ENCODE results near the gene HCFC1R1. TPM values are rescaled to one million over a fixed set of nuclear protein-coding genes. Genes with fewer than 3 reads are reported as not detected.

The HCFC1R1 gene
- total RNA-seq, 4 donors from 2014 or later: 41.8 to 124 (median 66.9) TPM

GRCh38 chr16:3051494-3051893 is 27.8 kb upstream of the HCFC1R1 start:
- Histone ChIP-seq H3K4me1 (peaks cover 0 to 1% of the 10 kb centered on the region in 2 donors), H3K27ac (no peak overlapping the region), H3K9me3 (no peaks in the 10 kb centered on the region), H3K27me3 (peaks cover 31 to 34% (median 33%) of the 10 kb centered on the region in 3 donors), H3K36me3 (no peaks in the 10 kb centered on the region), H3K4me3 (no peak overlapping the region)
- intact Hi-C loops (cut with DNase I; ENCODE audit: low total_unique reads) (no loop called here), in situ Hi-C loops (cut with MboI; ENCODE audit: low sequenced_read_pairs in 4 of 4) (no loop called here)
- DNase-seq (no peak), ATAC-seq (no peak)
- TF ChIP-seq POLR2A (IDR thresholded peaks at IDR 0.05) (no peak), CTCF (IDR thresholded peaks at IDR 0.05 in 4 of 5, conservative IDR thresholded peaks at IDR 0.05 in 1 of 5) (no peak)

- peaks cover 36 to 38% (median 36%) of the 10 kb centered on the region in 3 donors for H3K27me3 ChIP-seq
- H3K9me3 ChIP-seq: no peaks in the 10 kb centered on the region
- H3K4me3 ChIP-seq: no peak overlapping the region
- DNase-seq: no peak
- ATAC-seq: no peak
- no peak overlapping the region for H3K27ac ChIP-seq
- no peaks in the 10 kb centered on the region for H3K36me3 ChIP-seq
- TF ChIP-seq POLR2A (IDR thresholded peaks at IDR 0.05): no peak
- TF ChIP-seq CTCF (IDR thresholded peaks at IDR 0.05 in 4 of 5, conservative IDR thresholded peaks at IDR 0.05 in 1 of 5): no peak
- H3K4me1 ChIP-seq: peaks cover 0 to 6% of the 10 kb centered on the region in 2 donors
- intact Hi-C loops (cut with DNase I; ENCODE audit: low total_unique reads): no loop called here
- in situ Hi-C loops (cut with MboI; ENCODE audit: low sequenced_read_pairs in 4 of 4): no loop called here
These were observed 27.3 kb upstream of the HCFC1R1 start for GRCh38 chr16:3051009-3051408.

GRCh38 chr16:3050487-3050886 is 26.7 kb upstream of the HCFC1R1 start:
- no peaks in the 10 kb centered on the region for H3K9me3 ChIP-seq
- DNase-seq: no peak
- in situ Hi-C loops (cut with MboI; ENCODE audit: low sequenced_read_pairs in 4 of 4) (no loop called here), intact Hi-C loops (cut with DNase I; ENCODE audit: low total_unique reads) (no loop called here)
- peaks cover 0 to 11% of the 10 kb centered on the region in 2 donors for H3K4me1 ChIP-seq
- TF ChIP-seq CTCF (IDR thresholded peaks at IDR 0.05 in 4 of 5, conservative IDR thresholded peaks at IDR 0.05 in 1 of 5): no peak
- no peak for TF ChIP-seq POLR2A (IDR thresholded peaks at IDR 0.05)
- H3K27ac ChIP-seq: no peak overlapping the region
- no peak overlapping the region for H3K4me3 ChIP-seq
- H3K36me3 ChIP-seq: no peaks in the 10 kb centered on the region
- peaks cover 41 to 42% (median 42%) of the 10 kb centered on the region in 3 donors for H3K27me3 ChIP-seq
- no peak for ATAC-seq

GRCh38 chr16:3049921-3050481 is 26.3 kb upstream of the HCFC1R1 start:
- ATAC-seq: no peak

More at GRCh38 chr16:3049921-3050481, 26.3 kb upstream of the HCFC1R1 start:
- H3K27ac ChIP-seq: no peak overlapping the region
- intact Hi-C loops (cut with DNase I; ENCODE audit: low total_unique reads): no loop called here
- no peaks in the 10 kb centered on the region for H3K9me3 ChIP-seq
- in situ Hi-C loops (cut with MboI; ENCODE audit: low sequenced_read_pairs in 4 of 4): no loop called here
- H3K4me1 ChIP-seq: peaks cover 0 to 15% of the 10 kb centered on the region in 2 donors
- no peak for TF ChIP-seq POLR2A (IDR thresholded peaks at IDR 0.05)
- no peak for TF ChIP-seq CTCF (IDR thresholded peaks at IDR 0.05 in 4 of 5, conservative IDR thresholded peaks at IDR 0.05 in 1 of 5)
- DNase-seq: no peak
- H3K4me3 ChIP-seq: no peak overlapping the region
- H3K27me3 ChIP-seq: peaks cover 46% of the 10 kb centered on the region in 3 donors
- no peaks in the 10 kb centered on the region for H3K36me3 ChIP-seq

All from gastrocnemius medialis (tissue), 4 donors.